Trophoblast cell (in vitro differentiated cells and primary cell): ENCODE measurements around the gene PRDX5.

Source experiments
- DNase-seq, 2 donors: peaks; one replicate each; pipeline ENCODE4 v3.0.0-alpha.2; 2016
- H2AFZ ChIP-seq: 2 replicates; pipeline ENCODE4 v1.6.1; 2013; ENCODE audit warnings: low read length, moderate library complexity, mild to moderate bottlenecking; ENCODE audit not compliant: insufficient read depth, poor library complexity
- H2AK5ac ChIP-seq: 2 replicates; pipeline ENCODE4 v1.6.1; 2013; ENCODE audit warnings: mild to moderate bottlenecking, low read length
- H2BK120ac ChIP-seq: 2 replicates; pipeline ENCODE4 v1.6.1; 2013; ENCODE audit warnings: low read length, mild to moderate bottlenecking, moderate library complexity; ENCODE audit not compliant: insufficient read depth, poor library complexity
- H2BK12ac ChIP-seq: 2 replicates; pipeline ENCODE4 v1.6.1; 2013; ENCODE audit warnings: mild to moderate bottlenecking, low read length, moderate library complexity
- H2BK5ac ChIP-seq: 2 replicates; pipeline ENCODE4 v1.6.1; 2013; ENCODE audit warnings: low read length, low read depth, moderate library complexity, mild to moderate bottlenecking; ENCODE audit not compliant: poor library complexity
- H3K14ac ChIP-seq: 2 replicates; pipeline ENCODE4 v1.6.1; 2013; ENCODE audit warnings: mild to moderate bottlenecking, low read length
- H3K18ac ChIP-seq: 2 replicates; pipeline ENCODE4 v1.6.1; 2013; ENCODE audit warnings: mild to moderate bottlenecking, low read length
- H3K23ac ChIP-seq: 2 replicates; pipeline ENCODE4 v1.6.1; 2013; ENCODE audit warnings: low read length
- H3K27ac ChIP-seq: 2 replicates; pipeline ENCODE4 v1.5.1; 2013; ENCODE audit warnings: low read depth, mild to moderate bottlenecking, inconsistent platforms, low read length, moderate library complexity
- H3K27me3 ChIP-seq: 2 replicates; pipeline ENCODE4 v1.6.1; 2013; ENCODE audit warnings: inconsistent platforms, mild to moderate bottlenecking, low read length, moderate library complexity; ENCODE audit not compliant: insufficient read depth
- H3K36me3 ChIP-seq, 2 experiments: 1 replicate in 1 of 2; 2 replicates in 1 of 2; pipeline ENCODE4 v1.6.1; 2013; ENCODE audit warnings: low read length in 2 of 2, mild to moderate bottlenecking in 2 of 2, moderate library complexity in 1 of 2; ENCODE audit not compliant: insufficient read depth in 2 of 2, control insufficient read depth in 1 of 2
- H3K4ac ChIP-seq: 2 replicates; pipeline ENCODE4 v1.6.1; 2013; ENCODE audit warnings: low read depth, mild to moderate bottlenecking, low read length, moderate library complexity
- H3K4me1 ChIP-seq, 2 experiments: 1 replicate in 1 of 2; 2 replicates in 1 of 2; pipeline ENCODE4 v1.6.1; 2013; ENCODE audit warnings: low read length in 2 of 2, mild to moderate bottlenecking in 2 of 2, moderate library complexity in 1 of 2; ENCODE audit not compliant: insufficient read depth in 2 of 2, control insufficient read depth in 1 of 2
- H3K4me2 ChIP-seq: 2 replicates; pipeline ENCODE4 v1.6.1; 2013; ENCODE audit warnings: inconsistent platforms, mild to moderate bottlenecking, low read length, moderate library complexity
- H3K4me3 ChIP-seq: 2 replicates; pipeline ENCODE4 v1.5.1; 2013; ENCODE audit warnings: mild to moderate bottlenecking, low read depth, low read length, inconsistent platforms
- H3K79me1 ChIP-seq: one replicate; pipeline ENCODE4 v1.6.1; 2013; ENCODE audit warnings: low read length
- H3K79me2 ChIP-seq: 2 replicates; pipeline ENCODE4 v1.6.1; 2013; ENCODE audit warnings: low read length, mild to moderate bottlenecking; ENCODE audit not compliant: control insufficient read depth, insufficient read depth, poor library complexity
- H3K9ac ChIP-seq: 2 replicates; pipeline ENCODE4 v1.6.1; 2013; ENCODE audit warnings: mild to moderate bottlenecking, low read length
- H3K9me3 ChIP-seq: 2 replicates; pipeline ENCODE4 v1.6.1; 2013; ENCODE audit warnings: low read depth, mild to moderate bottlenecking, control low read depth, inconsistent platforms, low read length; ENCODE audit not compliant: insufficient read depth
- H4K12ac ChIP-seq: 2 replicates; pipeline ENCODE4 v1.6.1; 2013; ENCODE audit warnings: low read depth, mild to moderate bottlenecking, low read length, moderate library complexity
- H4K8ac ChIP-seq: 2 replicates; pipeline ENCODE4 v1.6.1; 2013; ENCODE audit warnings: low read depth, mild to moderate bottlenecking, low read length, moderate library complexity
- H4K91ac ChIP-seq: one replicate; pipeline ENCODE4 v1.6.1; 2013; ENCODE audit warnings: low read depth, mild to moderate bottlenecking, low read length, moderate library complexity
- WGBS: extraction: QIAGEN DNeasy Blood & Tissue Kit; methylation state at CpG from one replicate; pipeline ENCODE4 v1.1.7; 2013; ENCODE audit warnings: missing lambda C conversion rate; ENCODE audit not compliant: insufficient read length, insufficient coverage; ENCODE audit errors: extremely low coverage; 5-methylcytosine and 5-hydroxymethylcytosine counted together

PRDX5 gene

DNA sequence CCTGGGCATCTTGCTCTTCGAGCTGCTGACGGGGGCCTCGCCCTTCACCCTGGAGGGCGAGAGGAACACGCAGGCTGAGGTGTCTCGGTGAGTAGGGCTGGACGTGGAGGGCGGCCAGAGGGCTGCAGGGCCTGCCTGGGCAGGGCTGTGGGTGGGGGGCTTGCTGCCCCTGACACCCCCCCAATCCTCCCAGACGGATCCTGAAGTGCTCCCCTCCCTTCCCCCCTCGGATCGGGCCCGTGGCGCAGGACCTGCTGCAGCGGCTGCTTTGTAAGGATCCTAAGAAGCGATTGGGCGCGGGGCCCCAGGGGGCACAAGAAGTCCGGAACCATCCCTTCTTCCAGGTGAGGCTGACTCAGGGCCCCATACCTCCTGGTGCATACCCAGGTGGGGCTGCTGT lies 43.7 kb downstream of the PRDX5 start:
- Histone ChIP-seq H3K14ac (no peak overlapping the region), H3K36me3 (peaks cover 38 to 49% of the 10 kb centered on the region in 2 experiments), H2AFZ (no peak overlapping the region), H3K4me2 (no peak overlapping the region), H4K91ac (no peak overlapping the region), H4K12ac (no peak overlapping the region), H3K4me3 (no peak overlapping the region), H3K4ac (no peak overlapping the region), H4K8ac (no peak overlapping the region), H2BK120ac (no peak overlapping the region), H2BK5ac (no peak overlapping the region), H3K79me1 (peaks cover 25% of the 10 kb centered on the region), H3K27ac (no peak overlapping the region), H3K79me2 (peaks cover 9% of the 10 kb centered on the region), H3K27me3 (no peaks in the 10 kb centered on the region), H3K23ac (no peak overlapping the region), H3K4me1 (peaks cover 33 to 36% of the 10 kb centered on the region in 2 experiments), H2AK5ac (no peak overlapping the region), H2BK12ac (no peak overlapping the region), H3K18ac (no peak overlapping the region), H3K9ac (no peak overlapping the region), H3K9me3 (peaks cover 3% of the 10 kb centered on the region)
- WGBS: no CpG with 5 or more reads among the region's 18 CpGs
- DNase-seq: no peak

DNA sequence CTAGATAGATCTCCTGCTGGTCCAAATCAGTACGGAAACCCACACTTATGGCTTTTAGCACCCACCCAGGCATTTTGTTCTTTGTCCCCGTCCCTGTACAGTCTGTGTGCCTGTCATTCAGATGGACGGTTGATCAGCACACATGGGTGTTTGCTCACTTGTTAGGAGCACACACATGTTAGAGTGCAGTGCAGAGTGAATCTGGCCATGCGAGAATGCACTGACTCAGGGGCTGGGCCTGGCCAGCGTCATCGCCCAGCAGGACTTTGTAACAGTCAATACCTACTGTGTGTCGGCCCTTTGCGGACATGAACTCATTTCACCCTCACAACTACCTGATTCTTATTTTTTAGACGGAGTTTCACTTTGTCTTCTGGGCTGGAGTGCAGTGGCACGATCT lies 44.4 kb downstream of the PRDX5 start:
- H2AK5ac ChIP-seq: no peak overlapping the region
- H3K18ac ChIP-seq: no peak overlapping the region
- H3K27ac ChIP-seq: no peak overlapping the region
- H3K4me3 ChIP-seq: no peak overlapping the region
- H3K4me1 ChIP-seq: peaks cover 29 to 30% of the 10 kb centered on the region in 2 experiments
- no peaks in the 10 kb centered on the region for H3K27me3 ChIP-seq
- peaks cover 9% of the 10 kb centered on the region for H3K79me2 ChIP-seq
- WGBS: no CpG with 5 or more reads among the region's 10 CpGs
- no peak overlapping the region for H2AFZ ChIP-seq
- peaks cover 18% of the 10 kb centered on the region for H3K79me1 ChIP-seq
- peaks cover 3% of the 10 kb centered on the region for H3K9me3 ChIP-seq
- no peak overlapping the region for H2BK5ac ChIP-seq
- no peak overlapping the region for H3K4ac ChIP-seq
- no peak overlapping the region for H3K14ac ChIP-seq
- no peak overlapping the region for H3K9ac ChIP-seq
- no peak overlapping the region for H2BK12ac ChIP-seq
- DNase-seq: no peak
- no peak overlapping the region for H3K4me2 ChIP-seq
- no peak overlapping the region for H2BK120ac ChIP-seq
- no peak overlapping the region for H3K23ac ChIP-seq
- no peak overlapping the region for H4K8ac ChIP-seq
- H3K36me3 ChIP-seq: peaks cover 39 to 49% of the 10 kb centered on the region in 2 experiments
- H4K91ac ChIP-seq: no peak overlapping the region
- no peak overlapping the region for H4K12ac ChIP-seq

DNA sequence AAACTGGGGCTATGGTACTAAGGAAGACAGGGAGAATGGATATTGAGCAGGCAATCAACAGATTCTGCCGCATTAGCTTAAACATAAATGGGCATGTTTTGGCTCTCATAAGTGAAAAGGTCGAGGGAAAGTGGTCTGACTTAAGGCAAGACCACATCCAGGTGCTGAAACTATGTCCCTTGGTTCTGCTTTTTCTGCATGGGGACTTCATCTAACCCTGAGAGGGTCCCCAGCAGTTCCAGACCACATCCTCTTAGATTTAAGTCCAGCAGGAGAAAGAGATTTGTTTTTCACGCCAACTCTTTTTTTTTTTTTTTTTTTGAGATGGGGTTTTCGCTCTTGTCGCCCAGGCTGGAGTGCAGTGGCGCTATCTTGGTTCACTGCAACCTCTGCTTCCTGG lies 46.5 kb downstream of the PRDX5 start:
- Histone ChIP-seq H3K79me2 (peaks cover 2% of the 10 kb centered on the region), H4K12ac (no peak overlapping the region), H3K18ac (no peak overlapping the region), H3K4me3 (no peak overlapping the region), H3K36me3 (peaks cover 57 to 69% of the 10 kb centered on the region in 2 experiments), H3K27me3 (no peaks in the 10 kb centered on the region), H2BK5ac (no peak overlapping the region), H2AK5ac (no peak overlapping the region), H4K91ac (no peak overlapping the region), H2AFZ (no peak overlapping the region), H3K4me1 (peaks cover 15 to 17% of the 10 kb centered on the region in 2 experiments), H3K14ac (no peak overlapping the region), H4K8ac (no peak overlapping the region), H3K27ac (no peak overlapping the region), H3K9ac (no peak overlapping the region), H3K4ac (no peak overlapping the region), H3K4me2 (no peak overlapping the region), H2BK12ac (no peak overlapping the region), H3K79me1 (peaks cover 1% of the 10 kb centered on the region), H3K9me3 (peaks cover 2% of the 10 kb centered on the region), H2BK120ac (no peak overlapping the region), H3K23ac (no peak overlapping the region)
- no peak for DNase-seq
- no CpG with 5 or more reads among the region's 6 CpGs for WGBS

DNA sequence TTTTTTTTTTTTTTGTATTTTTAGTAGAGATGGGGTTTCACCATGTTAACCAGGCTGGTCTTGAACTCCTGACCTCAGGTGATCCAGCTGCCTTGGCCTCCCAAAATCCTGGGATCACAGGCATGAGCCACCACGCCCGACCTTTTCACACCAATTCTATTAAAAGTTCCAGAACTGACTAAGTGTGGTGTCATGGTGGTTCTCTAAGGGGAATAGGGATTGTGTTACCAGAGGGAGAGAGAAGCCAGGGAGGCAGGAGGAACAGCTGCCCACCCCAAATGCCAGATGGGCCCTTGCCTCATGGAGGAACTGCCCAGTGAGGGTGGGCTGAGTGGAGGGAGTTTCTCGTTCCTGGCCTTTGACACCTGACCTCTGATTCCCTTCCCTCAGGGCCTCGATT lies 47.0 kb downstream of the PRDX5 start:
- H4K8ac ChIP-seq: no peak overlapping the region
- no peak overlapping the region for H3K27ac ChIP-seq
- H3K27me3 ChIP-seq: no peaks in the 10 kb centered on the region
- peaks cover 10 to 12% of the 10 kb centered on the region in 2 experiments for H3K4me1 ChIP-seq
- H2BK120ac ChIP-seq: no peak overlapping the region
- no peaks in the 10 kb centered on the region for H3K79me2 ChIP-seq
- peaks cover 2% of the 10 kb centered on the region for H3K9me3 ChIP-seq
- H3K23ac ChIP-seq: no peak overlapping the region
- no peak overlapping the region for H2BK12ac ChIP-seq
- H3K79me1 ChIP-seq: no peaks in the 10 kb centered on the region
- no peak overlapping the region for H3K18ac ChIP-seq
- H3K36me3 ChIP-seq: peaks cover 62 to 74% of the 10 kb centered on the region in 2 experiments
- no peak overlapping the region for H3K9ac ChIP-seq
- no peak overlapping the region for H2BK5ac ChIP-seq
- H2AFZ ChIP-seq: no peak overlapping the region
- H3K14ac ChIP-seq: no peak overlapping the region
- H4K91ac ChIP-seq: no peak overlapping the region
- H3K4ac ChIP-seq: no peak overlapping the region
- H3K4me3 ChIP-seq: no peak overlapping the region
- DNase-seq: no peak
- H3K4me2 ChIP-seq: no peak overlapping the region
- no peak overlapping the region for H2AK5ac ChIP-seq
- no peak overlapping the region for H4K12ac ChIP-seq
- WGBS: no CpG with 5 or more reads among the region's 4 CpGs
